ENCODE data around the gene ICA1.

- TF ChIP-seq POLR2A (IDR thresholded peaks at IDR 0.05) (no peak), EP300 (IDR thresholded peaks at IDR 0.05) (no peak)
- TF ChIP-seq, protein P1, sequence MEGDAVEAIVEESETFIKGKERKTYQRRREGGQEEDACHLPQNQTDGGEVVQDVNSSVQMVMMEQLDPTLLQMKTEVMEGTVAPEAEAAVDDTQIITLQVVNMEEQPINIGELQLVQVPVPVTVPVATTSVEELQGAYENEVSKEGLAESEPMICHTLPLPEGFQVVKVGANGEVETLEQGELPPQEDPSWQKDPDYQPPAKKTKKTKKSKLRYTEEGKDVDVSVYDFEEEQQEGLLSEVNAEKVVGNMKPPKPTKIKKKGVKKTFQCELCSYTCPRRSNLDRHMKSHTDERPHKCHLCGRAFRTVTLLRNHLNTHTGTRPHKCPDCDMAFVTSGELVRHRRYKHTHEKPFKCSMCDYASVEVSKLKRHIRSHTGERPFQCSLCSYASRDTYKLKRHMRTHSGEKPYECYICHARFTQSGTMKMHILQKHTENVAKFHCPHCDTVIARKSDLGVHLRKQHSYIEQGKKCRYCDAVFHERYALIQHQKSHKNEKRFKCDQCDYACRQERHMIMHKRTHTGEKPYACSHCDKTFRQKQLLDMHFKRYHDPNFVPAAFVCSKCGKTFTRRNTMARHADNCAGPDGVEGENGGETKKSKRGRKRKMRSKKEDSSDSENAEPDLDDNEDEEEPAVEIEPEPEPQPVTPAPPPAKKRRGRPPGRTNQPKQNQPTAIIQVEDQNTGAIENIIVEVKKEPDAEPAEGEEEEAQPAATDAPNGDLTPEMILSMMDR (IDR thresholded peaks at IDR 0.05), result no peak
Measured at GRCh38 chr7:8285155-8285554, 23.2 kb upstream of the ICA1 start.

Data from sigmoid colon (tissue), 4 donors.